Thoracic aorta (tissue), 2 donors: Measurements from ENCODE around the gene SGMS1. TPM values are rescaled to one million over a fixed set of nuclear protein-coding genes. Genes with fewer than 3 reads are reported as not detected.
A peak's percentile ranks its signal among the peaks of the same experiment; 100 is the strongest.

Experiments used
- ATAC-seq: fragments of 150-250 bp; one replicate; pipeline ENCODE4 v1.8.0; 2017; ENCODE audit warnings: low read depth; ENCODE audit not compliant: insufficient number of reproducible peaks, low FRiP score
- DNase-seq: peaks from one replicate; pipeline ENCODE4 v3.0.0-alpha.2; 2020; ENCODE audit warnings: low spot score
- H3K27ac ChIP-seq, 2 donors: fragments of 200-600 bp; sonication (generic); 1 replicate in 1 of 2; 2 replicates in 1 of 2; pipeline ENCODE4 v1.5.1; 2016; ENCODE audit warnings: mild to moderate bottlenecking in 2 of 2, moderate library complexity in 2 of 2
- H3K27me3 ChIP-seq: fragments of 200-600 bp; sonication (generic); replicated peaks from 2 replicates; pipeline ENCODE4 v1.6.0; 2016; ENCODE audit warnings: mild to moderate bottlenecking; ENCODE audit not compliant: insufficient read depth
- H3K36me3 ChIP-seq: fragments of 200-600 bp; sonication (generic); one replicate; pipeline ENCODE4 v1.5.1; 2016
- H3K4me1 ChIP-seq, 2 donors: fragments of 200-600 bp; sonication (generic); 1 replicate in 1 of 2; 2 replicates in 1 of 2; pipeline versions ENCODE4 v1.5.1 to v1.6.0; 2016; ENCODE audit warnings: low read depth in 2 of 2, mild to moderate bottlenecking in 1 of 2; ENCODE audit not compliant: control insufficient read depth in 1 of 2
- H3K4me3 ChIP-seq: fragments of 200-600 bp; sonication (generic); 2 replicates; pipeline ENCODE4 v1.5.1; 2016; ENCODE audit warnings: mild to moderate bottlenecking
- H3K9me3 ChIP-seq: fragments of 200-600 bp; sonication (generic); 2 replicates; pipeline ENCODE4 v1.5.1; 2016
- CTCF ChIP-seq: fragments of 200-600 bp; sonication (generic); IDR thresholded peaks from one replicate; pipeline ENCODE4 v1.5.1; 2019; ENCODE audit warnings: antibody characterized with exemption
- total RNA-seq, 2 donors: library from RNA; depleted of rRNA; stranded (reverse); fragments of >200 nt; gene quantifications; one replicate each; pipeline versions ENCODE4 v1.1.0 to v1.2.3, GENCODE V29; 2016

The SGMS1 gene
- total RNA-seq, 2 donors from 2014 or later, result 60.5 to 92.3 TPM

- H3K4me3 ChIP-seq, result peak overlapping the region; percentile 37
- H3K4me1 ChIP-seq, result peaks cover 46 to 49% of the 10 kb centered on the region in 2 donors
- no peaks in the 10 kb centered on the region for H3K36me3 ChIP-seq
- ATAC-seq (no peak), DNase-seq (no peak)
- no peak for TF ChIP-seq CTCF
- peak overlapping the region in 1 of 2 donors; percentile 36 for H3K27ac ChIP-seq
- H3K9me3 ChIP-seq, result no peaks in the 10 kb centered on the region
- no peaks in the 10 kb centered on the region for H3K27me3 ChIP-seq
Measured at GRCh38 chr10:50604049-50604640, 19.6 kb downstream of the SGMS1 start.

GRCh38 chr10:50603151-50603850 lies 20.5 kb downstream of the SGMS1 start:
- Histone ChIP-seq H3K27me3 (no peaks in the 10 kb centered on the region), H3K4me1 (peaks cover 45 to 47% of the 10 kb centered on the region in 2 donors), H3K4me3 (no peak overlapping the region), H3K27ac (no peak overlapping the region), H3K36me3 (no peaks in the 10 kb centered on the region), H3K9me3 (no peaks in the 10 kb centered on the region)
- DNase-seq, result no peak
- no peak for ATAC-seq
- no peak for TF ChIP-seq CTCF

GRCh38 chr10:50601974-50602373 lies 21.8 kb downstream of the SGMS1 start:
- TF ChIP-seq CTCF, result no peak
- Histone ChIP-seq H3K27ac (no peak overlapping the region), H3K9me3 (no peaks in the 10 kb centered on the region), H3K4me1 (peaks cover 34 to 35% of the 10 kb centered on the region in 2 donors), H3K4me3 (no peak overlapping the region), H3K36me3 (no peaks in the 10 kb centered on the region), H3K27me3 (no peaks in the 10 kb centered on the region)
- ATAC-seq, result no peak
- DNase-seq, result no peak

- no peak for ATAC-seq
Measured at GRCh38 chr10:50600831-50601477, 22.8 kb downstream of the SGMS1 start.

More at GRCh38 chr10:50600831-50601477, 22.8 kb downstream of the SGMS1 start:
- Histone ChIP-seq H3K36me3 (no peaks in the 10 kb centered on the region), H3K4me3 (no peak overlapping the region), H3K27me3 (no peaks in the 10 kb centered on the region), H3K4me1 (peaks cover 31 to 35% of the 10 kb centered on the region in 2 donors), H3K9me3 (no peaks in the 10 kb centered on the region), H3K27ac (no peak overlapping the region)
- no peak for DNase-seq
- TF ChIP-seq CTCF, result no peak
